ENCODE data around the gene GUCY2C.
"Not testable (repeated sequence)": the region's sequence is repeated elsewhere in the genome, so short reads cannot be mapped to it uniquely, and the experiment has no call there.

The GUCY2C gene

DNA sequence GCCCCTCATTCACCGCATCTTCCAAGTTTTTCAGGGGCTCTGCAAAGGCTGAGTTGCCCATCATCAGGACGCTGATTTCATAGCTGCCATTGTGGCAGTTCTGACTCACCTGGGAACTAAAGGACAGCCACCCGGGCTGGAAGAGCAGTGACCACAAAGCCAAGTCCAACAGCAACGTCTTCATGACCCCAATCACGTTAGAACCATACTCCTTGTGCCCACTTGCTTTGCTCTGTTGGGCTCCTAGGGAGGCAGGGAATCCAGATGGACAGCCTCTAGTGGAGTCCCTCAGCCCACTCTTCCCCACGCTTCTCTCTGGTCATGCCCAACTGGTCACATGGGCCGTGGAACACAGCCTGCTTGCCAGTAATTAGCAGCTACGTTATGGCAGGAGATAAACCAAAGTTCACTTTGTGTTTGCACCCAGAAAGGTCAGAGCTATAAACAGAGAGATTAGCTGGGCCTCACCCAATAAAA lies at the start of gene GUCY2C:
Gene GUCY2C, minus strand, starts transcription at position 335 of the 477 bp plus-strand sequence. Its CDS starts 151 bp downstream, at position 184.
- Histone ChIP-seq H3K4me1 (ENCODE audit: control insufficient read depth in 5 of 5, insufficient read depth in 5 of 5, low read length in 5 of 5) (no peaks in the 10 kb centered on the region), H3K4me3 (ENCODE audit: low read depth in 1 of 5, low read length in 5 of 5) (no peak within 1 kb of the TSS), H3K36me3 (ENCODE audit: control insufficient read depth in 5 of 5, insufficient read depth in 5 of 5, low read length in 5 of 5) (no peaks in the 10 kb centered on the region), H3K27me3 (ENCODE audit: control insufficient read depth in 5 of 5, insufficient read depth in 4 of 5, low read length in 5 of 5) (peaks cover 0 to 2% (median 0%) of the 10 kb centered on the region in 5 donors), H3K9ac (ENCODE audit: low read length in 5 of 5) (no peak within 1 kb of the TSS), H3K9me3 (ENCODE audit: control insufficient read depth in 5 of 5, low read length in 5 of 5) (no peaks in the 10 kb centered on the region), H3K27ac (ENCODE audit: low read depth, low read length) (no peak within 1 kb of the TSS)

DNA sequence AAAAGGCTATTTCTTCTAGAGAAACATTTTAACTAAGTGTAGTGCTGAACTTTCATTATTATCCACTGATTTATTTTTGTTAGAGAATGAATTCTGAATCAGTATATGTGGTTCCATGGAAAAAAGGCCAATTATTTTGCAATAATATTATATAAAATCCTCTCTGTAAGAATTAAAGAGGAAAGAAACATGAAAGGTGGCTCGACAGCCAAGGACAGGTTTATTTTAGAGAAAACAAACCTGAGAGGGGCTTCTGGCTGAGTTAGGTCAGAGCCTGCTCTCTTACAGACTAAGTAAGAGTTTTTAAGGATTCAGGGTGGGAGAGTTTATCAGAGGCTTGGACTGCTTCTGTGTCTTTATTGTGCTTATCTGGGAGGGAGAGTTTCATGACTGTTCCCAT lies 46.7 kb upstream of the GUCY2C start:
- peaks cover 0 to 5% (median 0%) of the 10 kb centered on the region in 5 donors for H3K36me3 ChIP-seq (ENCODE audit: control insufficient read depth in 5 of 5, insufficient read depth in 5 of 5, low read length in 5 of 5)
- no peak overlapping the region for H3K27ac ChIP-seq (ENCODE audit: low read depth, low read length)
- no peaks in the 10 kb centered on the region for H3K4me1 ChIP-seq (ENCODE audit: control insufficient read depth in 5 of 5, insufficient read depth in 5 of 5, low read length in 5 of 5)
- no peak overlapping the region for H3K9ac ChIP-seq (ENCODE audit: low read length in 5 of 5)
- no peak overlapping the region for H3K4me3 ChIP-seq (ENCODE audit: low read depth in 1 of 5, low read length in 5 of 5)
- no peaks in the 10 kb centered on the region for H3K27me3 ChIP-seq (ENCODE audit: control insufficient read depth in 5 of 5, insufficient read depth in 4 of 5, low read length in 5 of 5)
- H3K9me3 ChIP-seq (ENCODE audit: control insufficient read depth in 5 of 5, low read length in 5 of 5), result no peaks in the 10 kb centered on the region

DNA sequence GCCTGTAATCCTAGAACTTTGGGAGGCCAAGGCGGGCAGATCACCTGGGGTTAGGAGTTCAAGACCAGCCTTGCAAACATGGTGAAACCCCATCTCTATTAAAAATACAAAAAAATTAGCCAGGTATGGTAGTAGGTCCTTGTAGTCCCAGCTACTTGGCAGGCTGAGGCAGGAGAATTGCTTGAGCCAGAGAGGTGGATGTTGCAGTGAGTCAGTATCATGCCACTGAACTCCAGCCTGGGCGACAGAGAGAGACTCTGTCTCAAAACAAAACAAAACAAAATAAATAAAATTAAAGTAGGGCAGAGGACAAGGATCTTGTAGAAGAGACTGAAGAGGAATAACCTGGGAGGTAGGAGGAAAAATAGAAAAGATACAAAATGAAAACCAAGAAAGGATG lies 45.5 kb upstream of the GUCY2C start:
- no peaks in the 10 kb centered on the region for H3K4me1 ChIP-seq (ENCODE audit: control insufficient read depth in 5 of 5, insufficient read depth in 5 of 5, low read length in 5 of 5)
- H3K4me3 ChIP-seq (ENCODE audit: low read depth in 1 of 5, low read length in 5 of 5), result no peak overlapping the region
- no peaks in the 10 kb centered on the region for H3K9me3 ChIP-seq (ENCODE audit: control insufficient read depth in 5 of 5, low read length in 5 of 5)
- no peaks in the 10 kb centered on the region for H3K27me3 ChIP-seq (ENCODE audit: control insufficient read depth in 5 of 5, insufficient read depth in 4 of 5, low read length in 5 of 5)
- H3K36me3 ChIP-seq (ENCODE audit: control insufficient read depth in 5 of 5, insufficient read depth in 5 of 5, low read length in 5 of 5), result peaks cover 0 to 5% (median 0%) of the 10 kb centered on the region in 5 donors
- no peak overlapping the region for H3K27ac ChIP-seq (ENCODE audit: low read depth, low read length)
- no peak overlapping the region for H3K9ac ChIP-seq (ENCODE audit: low read length in 5 of 5)

DNA sequence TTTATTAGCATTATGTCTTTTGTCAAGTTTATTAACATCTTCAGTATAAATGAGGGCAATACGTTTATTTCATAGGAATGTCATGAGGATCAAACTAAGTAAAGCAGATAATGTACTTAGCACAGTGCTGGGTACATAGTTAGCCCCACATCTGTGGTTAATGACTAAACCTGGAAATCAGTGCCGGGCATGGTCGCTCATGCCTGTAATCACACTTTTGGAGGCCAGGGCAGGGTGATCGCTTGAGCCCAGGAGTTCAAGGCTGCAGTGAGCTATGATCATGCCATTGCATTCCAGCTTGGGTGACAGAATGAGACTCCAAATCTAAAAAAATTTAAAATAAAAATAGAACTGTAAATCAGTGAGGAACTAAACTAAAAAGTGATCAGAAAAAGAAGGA lies 44.8 kb upstream of the GUCY2C start:
- no peak overlapping the region for H3K27ac ChIP-seq (ENCODE audit: low read depth, low read length)
- H3K36me3 ChIP-seq (ENCODE audit: control insufficient read depth in 5 of 5, insufficient read depth in 5 of 5, low read length in 5 of 5), result peaks cover 0 to 5% (median 0%) of the 10 kb centered on the region in 5 donors
- H3K4me1 ChIP-seq (ENCODE audit: control insufficient read depth in 5 of 5, insufficient read depth in 5 of 5, low read length in 5 of 5), result no peaks in the 10 kb centered on the region
- no peaks in the 10 kb centered on the region for H3K9me3 ChIP-seq (ENCODE audit: control insufficient read depth in 5 of 5, low read length in 5 of 5)
- no peak overlapping the region for H3K9ac ChIP-seq (ENCODE audit: low read length in 5 of 5)
- no peak overlapping the region for H3K4me3 ChIP-seq (ENCODE audit: low read depth in 1 of 5, low read length in 5 of 5)
- no peaks in the 10 kb centered on the region for H3K27me3 ChIP-seq (ENCODE audit: control insufficient read depth in 5 of 5, insufficient read depth in 4 of 5, low read length in 5 of 5)

DNA sequence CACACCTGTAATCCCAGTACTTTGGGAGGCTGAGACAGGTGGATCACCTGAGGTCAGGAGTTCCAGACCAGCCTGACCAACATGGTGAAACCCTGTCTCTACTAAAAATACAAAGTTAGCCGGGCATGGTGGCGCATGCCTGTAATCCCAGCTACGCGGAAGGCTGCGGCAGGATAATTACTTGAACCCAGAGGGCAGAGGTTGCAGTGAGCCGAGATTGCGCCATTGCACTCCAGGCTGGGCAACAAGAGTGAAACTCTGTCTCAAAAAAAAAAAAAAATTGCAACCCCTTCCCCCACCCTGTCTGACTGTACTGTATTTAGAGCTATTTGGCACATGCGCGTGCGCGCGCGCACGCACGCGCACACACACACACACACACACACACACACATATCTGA lies 40.0 kb upstream of the GUCY2C start:
- H3K9me3 ChIP-seq (ENCODE audit: control insufficient read depth in 5 of 5, low read length in 5 of 5); H3K9ac ChIP-seq (ENCODE audit: low read length in 5 of 5); H3K4me3 ChIP-seq (ENCODE audit: low read depth in 1 of 5, low read length in 5 of 5); H3K36me3 ChIP-seq (ENCODE audit: control insufficient read depth in 5 of 5, insufficient read depth in 5 of 5, low read length in 5 of 5); H3K27ac ChIP-seq (ENCODE audit: low read depth, low read length); H3K27me3 ChIP-seq (ENCODE audit: control insufficient read depth in 5 of 5, insufficient read depth in 4 of 5, low read length in 5 of 5); H3K4me1 ChIP-seq (ENCODE audit: control insufficient read depth in 5 of 5, insufficient read depth in 5 of 5, low read length in 5 of 5): not testable (repeated sequence)

DNA sequence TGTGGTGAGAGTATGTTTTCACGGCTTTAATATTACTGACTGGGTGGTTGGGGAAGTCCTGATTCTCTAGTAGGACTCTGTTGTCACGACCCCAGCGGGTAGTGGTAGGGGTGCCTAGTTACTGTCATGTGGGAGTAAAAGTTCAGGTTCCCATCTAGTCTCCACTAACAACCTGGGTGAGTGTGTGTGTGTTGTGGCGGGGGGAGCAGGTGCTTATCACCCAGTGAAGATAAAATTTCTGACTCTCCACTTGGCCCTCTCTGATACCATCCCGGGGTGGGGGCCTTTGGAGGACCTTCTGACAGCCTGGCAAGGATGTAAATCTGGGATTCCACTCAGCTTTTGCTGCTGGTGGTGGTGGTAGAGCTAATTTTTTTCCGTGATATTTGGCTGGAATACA lies 35.4 kb upstream of the GUCY2C start:
- Histone ChIP-seq H3K9me3 (ENCODE audit: control insufficient read depth in 5 of 5, low read length in 5 of 5) (peaks cover 0 to 6% (median 3%) of the 10 kb centered on the region in 5 donors), H3K27ac (ENCODE audit: low read depth, low read length) (no peak overlapping the region), H3K4me1 (ENCODE audit: control insufficient read depth in 5 of 5, insufficient read depth in 5 of 5, low read length in 5 of 5) (no peaks in the 10 kb centered on the region), H3K36me3 (ENCODE audit: control insufficient read depth in 5 of 5, insufficient read depth in 5 of 5, low read length in 5 of 5) (no peaks in the 10 kb centered on the region), H3K27me3 (ENCODE audit: control insufficient read depth in 5 of 5, insufficient read depth in 4 of 5, low read length in 5 of 5) (no peaks in the 10 kb centered on the region), H3K4me3 (ENCODE audit: low read depth in 1 of 5, low read length in 5 of 5) (no peak overlapping the region), H3K9ac (ENCODE audit: low read length in 5 of 5) (no peak overlapping the region)

DNA sequence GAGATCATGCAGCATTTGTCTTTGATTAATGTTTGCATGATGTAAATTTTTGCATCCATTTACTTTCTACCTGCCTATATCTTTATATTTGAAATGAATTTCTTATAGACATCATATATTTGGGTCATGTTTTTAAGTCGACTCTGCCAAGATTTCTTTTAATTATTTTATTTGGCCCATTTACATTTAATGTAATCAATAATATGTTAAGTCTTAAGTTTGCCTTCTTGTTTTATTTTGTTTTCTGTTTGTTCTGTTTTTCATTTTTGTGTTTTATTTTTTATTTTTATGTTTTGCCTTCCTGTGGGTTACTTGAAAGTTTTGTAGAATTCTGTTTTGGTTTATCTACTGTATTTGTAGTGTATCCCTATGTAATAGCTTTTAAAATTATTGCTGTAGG lies 33.2 kb upstream of the GUCY2C start:
- Histone ChIP-seq H3K36me3 (ENCODE audit: control insufficient read depth in 5 of 5, insufficient read depth in 5 of 5, low read length in 5 of 5) (no peaks in the 10 kb centered on the region), H3K4me3 (ENCODE audit: low read depth in 1 of 5, low read length in 5 of 5) (no peak overlapping the region), H3K27me3 (ENCODE audit: control insufficient read depth in 5 of 5, insufficient read depth in 4 of 5, low read length in 5 of 5) (no peaks in the 10 kb centered on the region), H3K9ac (ENCODE audit: low read length in 5 of 5) (no peak overlapping the region), H3K27ac (ENCODE audit: low read depth, low read length) (no peak overlapping the region), H3K9me3 (ENCODE audit: control insufficient read depth in 5 of 5, low read length in 5 of 5) (peaks cover 0 to 6% (median 3%) of the 10 kb centered on the region in 5 donors), H3K4me1 (ENCODE audit: control insufficient read depth in 5 of 5, insufficient read depth in 5 of 5, low read length in 5 of 5) (no peaks in the 10 kb centered on the region)

DNA sequence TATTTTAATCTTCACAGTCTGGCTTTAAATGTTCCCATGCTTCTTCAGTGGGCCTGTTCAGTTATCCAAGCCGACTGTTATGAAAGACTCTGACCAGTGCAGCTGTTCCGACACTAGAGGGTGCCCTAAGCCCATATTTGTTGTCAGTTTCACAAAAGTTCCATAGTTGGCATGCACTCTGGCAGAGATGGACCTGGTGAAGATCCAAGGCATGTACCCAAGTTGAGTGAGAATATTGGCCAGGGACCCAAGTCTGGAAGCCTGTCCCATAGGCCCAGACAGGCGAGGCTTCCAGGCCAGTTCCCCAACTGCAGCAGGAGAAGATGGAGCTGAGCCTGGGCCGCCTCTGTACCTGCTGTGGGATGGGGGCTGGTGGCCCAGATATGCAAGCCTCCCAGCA lies 27.4 kb upstream of the GUCY2C start:
- Histone ChIP-seq H3K27ac (ENCODE audit: low read depth, low read length) (no peak overlapping the region), H3K9me3 (ENCODE audit: control insufficient read depth in 5 of 5, low read length in 5 of 5) (peaks cover 0 to 2% (median 0%) of the 10 kb centered on the region in 5 donors), H3K4me1 (ENCODE audit: control insufficient read depth in 5 of 5, insufficient read depth in 5 of 5, low read length in 5 of 5) (no peaks in the 10 kb centered on the region), H3K4me3 (ENCODE audit: low read depth in 1 of 5, low read length in 5 of 5) (no peak overlapping the region), H3K9ac (ENCODE audit: low read length in 5 of 5) (no peak overlapping the region), H3K27me3 (ENCODE audit: control insufficient read depth in 5 of 5, insufficient read depth in 4 of 5, low read length in 5 of 5) (no peaks in the 10 kb centered on the region), H3K36me3 (ENCODE audit: control insufficient read depth in 5 of 5, insufficient read depth in 5 of 5, low read length in 5 of 5) (no peaks in the 10 kb centered on the region)

DNA sequence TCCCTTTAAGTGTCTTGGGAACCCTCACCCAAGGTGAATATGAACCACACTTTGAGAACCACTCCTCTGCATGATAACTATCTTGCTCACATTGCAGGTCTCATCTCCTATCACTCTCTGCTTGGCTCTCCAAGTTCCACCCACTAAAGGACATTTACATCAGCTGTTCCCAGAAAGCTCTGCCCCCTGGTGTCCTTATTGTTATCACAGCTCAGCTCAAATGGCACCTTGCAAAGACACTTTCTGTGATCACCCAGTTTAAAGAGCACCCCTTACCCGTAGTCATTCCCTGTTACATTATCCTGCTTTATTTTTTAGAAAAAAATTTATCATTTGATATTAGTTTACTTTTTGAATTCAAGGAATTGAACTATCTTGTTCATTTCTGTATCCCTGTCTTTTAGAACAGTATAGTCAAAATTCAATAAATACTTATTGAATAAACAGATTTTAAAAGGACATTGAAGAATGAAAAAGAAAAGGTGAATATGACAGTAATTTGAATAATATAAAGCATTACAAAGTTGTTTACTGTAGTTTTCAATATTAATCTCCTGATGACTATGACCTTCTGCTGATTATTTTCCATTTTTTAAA lies 20.5 kb upstream of the GUCY2C start:
- H3K9me3 ChIP-seq (ENCODE audit: control insufficient read depth in 5 of 5, low read length in 5 of 5), result no peaks in the 10 kb centered on the region
- no peaks in the 10 kb centered on the region for H3K27me3 ChIP-seq (ENCODE audit: control insufficient read depth in 5 of 5, insufficient read depth in 4 of 5, low read length in 5 of 5)
- no peak overlapping the region for H3K9ac ChIP-seq (ENCODE audit: low read length in 5 of 5)
- H3K4me1 ChIP-seq (ENCODE audit: control insufficient read depth in 5 of 5, insufficient read depth in 5 of 5, low read length in 5 of 5), result no peaks in the 10 kb centered on the region
- no peak overlapping the region for H3K4me3 ChIP-seq (ENCODE audit: low read depth in 1 of 5, low read length in 5 of 5)
- H3K36me3 ChIP-seq (ENCODE audit: control insufficient read depth in 5 of 5, insufficient read depth in 5 of 5, low read length in 5 of 5), result no peaks in the 10 kb centered on the region
- no peak overlapping the region for H3K27ac ChIP-seq (ENCODE audit: low read depth, low read length)

DNA sequence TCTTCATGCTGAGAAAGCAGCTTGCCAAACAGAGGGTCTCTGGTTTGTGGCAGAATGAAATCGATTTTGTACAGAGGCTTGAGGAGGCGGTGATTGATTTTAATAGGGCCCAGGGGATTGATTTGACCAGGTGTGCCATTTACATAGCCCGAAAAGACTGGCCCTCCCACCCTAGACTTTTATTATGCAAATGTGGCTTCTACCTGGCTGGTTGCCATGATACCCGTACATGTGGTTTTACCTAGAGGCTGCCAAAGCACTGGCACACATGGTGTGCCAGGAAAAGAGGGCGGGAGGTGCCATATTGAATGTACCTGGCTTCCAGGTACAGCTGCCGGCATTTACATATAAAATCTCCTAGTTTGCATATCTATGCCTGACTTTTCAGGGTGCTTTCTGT lies 18.0 kb upstream of the GUCY2C start:
- H3K4me1 ChIP-seq (ENCODE audit: control insufficient read depth in 5 of 5, insufficient read depth in 5 of 5, low read length in 5 of 5), result no peaks in the 10 kb centered on the region
- no peak overlapping the region for H3K27ac ChIP-seq (ENCODE audit: low read depth, low read length)
- no peak overlapping the region for H3K4me3 ChIP-seq (ENCODE audit: low read depth in 1 of 5, low read length in 5 of 5)
- H3K9me3 ChIP-seq (ENCODE audit: control insufficient read depth in 5 of 5, low read length in 5 of 5), result no peaks in the 10 kb centered on the region
- H3K9ac ChIP-seq (ENCODE audit: low read length in 5 of 5), result no peak overlapping the region
- H3K27me3 ChIP-seq (ENCODE audit: control insufficient read depth in 5 of 5, insufficient read depth in 4 of 5, low read length in 5 of 5), result no peaks in the 10 kb centered on the region
- no peaks in the 10 kb centered on the region for H3K36me3 ChIP-seq (ENCODE audit: control insufficient read depth in 5 of 5, insufficient read depth in 5 of 5, low read length in 5 of 5)

Data from subcutaneous abdominal adipose tissue (tissue), 5 donors.